HepG2 (cell line): ENCODE measurements around the gene CA10. TPM values are rescaled to one million over a fixed set of nuclear protein-coding genes. Genes with fewer than 3 reads are reported as not detected.

Experiments
- ATAC-seq: fragments of 200-7000 bp; cut with Tn5 transposase; 3 replicates; pipeline ENCODE4 v1.9.1; 2020; ENCODE audit warnings: mild to moderate bottlenecking, moderate library complexity
- BruUV-seq: library from RNA; stranded (reverse); fragments of 400-500 nt; replicated peaks from 2 replicates; lab custom pipeline; 2021; lab: Mats Ljungman, UMichigan
- CTCF ChIA-PET: fragments of 300-600 bp; formaldehyde crosslinking; extraction: SDS; loops from one replicate; lab custom pipeline; 2021; ENCODE audit warnings: low total read pairs, inconsistent platforms, low intra/inter-chr PET ratio; lab: Yijun Ruan, JAX
- POLR2A ChIA-PET: fragments of 350-600 bp; sonication (Branson Sonifier 250); formaldehyde crosslinking; loops from one replicate; lab custom pipeline; 2020; ENCODE audit warnings: antibody characterized with exemption, inconsistent platforms; lab: Yijun Ruan, JAX
- DNase-seq: peaks from one replicate; pipeline ENCODE4 v3.0.0-alpha.2; 2015; ENCODE audit warnings: low spot score
- FAIRE-seq: peaks from 3 replicates; lab custom pipeline; 2011; peaks lifted over from hg19 to GRCh38; lab: Jason Lieb, UNC
- H2AFZ ChIP-seq: one replicate; pipeline ENCODE4 v1.6.1; 2011; ENCODE audit warnings: low read length, inconsistent platforms
- H3K27ac ChIP-seq: fragments of 300-600 bp; 3 replicates; pipeline ENCODE4 v1.8.0; 2011; ENCODE audit warnings: mixed run types, mild to moderate bottlenecking, mixed read lengths, low read length, inconsistent platforms; ENCODE audit not compliant: insufficient read depth; ENCODE audit errors: extremely low read length
- H3K27me3 ChIP-seq, 2 experiments: fragments of 200-600 bp in 1 of 2; 2 replicates in 1 of 2; 3 replicates in 1 of 2; pipeline versions ENCODE4 v1.6.0 to v1.8.0; 2011; ENCODE audit warnings: low read length in 2 of 2, mild to moderate bottlenecking in 2 of 2, moderate library complexity in 2 of 2, inconsistent platforms in 1 of 2; ENCODE audit not compliant: insufficient read depth in 2 of 2, control insufficient read depth in 1 of 2
- H3K36me3 ChIP-seq, 2 experiments: fragments of 200-600 bp in 1 of 2; replicated peaks in 1 of 2; 2 replicates in 1 of 2; 3 replicates in 1 of 2; pipeline versions ENCODE4 v1.5.1 to v1.8.0; 2011; ENCODE audit warnings: low read length in 2 of 2, inconsistent platforms in 1 of 2; ENCODE audit not compliant: insufficient read depth in 2 of 2, control insufficient read depth in 1 of 2
- H3K4me1 ChIP-seq: 2 replicates; pipeline ENCODE4 v1.5.1; 2012; ENCODE audit warnings: low read length, inconsistent platforms; ENCODE audit not compliant: insufficient read depth
- H3K4me2 ChIP-seq: 2 replicates; pipeline ENCODE4 v1.6.0; 2011; ENCODE audit warnings: low read depth, low read length, inconsistent platforms
- H3K4me3 ChIP-seq, 3 experiments: fragments of 200-600 bp in 1 of 3; sonication (generic), shearing (Covaris generic) in 1 of 3; replicated peaks in 1 of 3; 2 replicates each; pipeline ENCODE4 v1.5.1; 2011 to 2016; ENCODE audit warnings: low read length in 3 of 3, inconsistent platforms in 2 of 3, low read depth in 2 of 3, mild to moderate bottlenecking in 2 of 3, control low read depth in 1 of 3, mixed read lengths in 1 of 3; ENCODE audit not compliant: insufficient read depth in 1 of 3
- H3K79me2 ChIP-seq: one replicate; pipeline ENCODE4 v1.6.1; 2011; ENCODE audit warnings: low read length, inconsistent platforms; ENCODE audit not compliant: insufficient read depth
- H3K9ac ChIP-seq: 2 replicates; pipeline ENCODE4 v1.6.0; 2011; ENCODE audit warnings: mild to moderate bottlenecking, low read depth, low read length, inconsistent platforms; ENCODE audit not compliant: insufficient read depth
- H3K9me3 ChIP-seq: 2 replicates; pipeline ENCODE4 v1.5.1; 2012; ENCODE audit warnings: mild to moderate bottlenecking, low read length
- H4K20me1 ChIP-seq: 2 replicates; pipeline ENCODE4 v1.6.0; 2011; ENCODE audit warnings: inconsistent platforms, mild to moderate bottlenecking, low read length, moderate library complexity; ENCODE audit not compliant: insufficient read depth
- CC2D1A ChIP-seq: sonication (generic); formaldehyde crosslinking; IDR thresholded peaks from 2 replicates; pipeline ENCODE4 v1.8.1; 2023; ENCODE audit warnings: mild to moderate bottlenecking, missing genetic modification reagents
- EED ChIP-seq: sonication (generic); formaldehyde crosslinking; IDR thresholded peaks from 2 replicates; pipeline ENCODE4 v1.5.0; 2020; ENCODE audit warnings: mild to moderate bottlenecking, missing genetic modification reagents
- GABPA ChIP-seq, 2 experiments: IDR thresholded peaks; 2 replicates each; pipeline ENCODE4 v1.6.1; 2011 to 2016; ENCODE audit warnings: low read depth in 2 of 2, low read length in 1 of 2, missing biosample characterization in 1 of 2, missing genetic modification characterization in 1 of 2
- HNRNPUL1 ChIP-seq: fragments of 200-400 bp; formaldehyde crosslinking; IDR thresholded peaks from 2 replicates; pipeline ENCODE4 v1.6.1; 2017; ENCODE audit warnings: low read depth, mild to moderate bottlenecking, low read length, moderate library complexity
- MAZ ChIP-seq, 2 experiments: sonication (generic) in 1 of 2; formaldehyde crosslinking in 1 of 2; IDR thresholded peaks; 2 replicates each; pipeline versions ENCODE4 v1.5.0 to v1.6.1; 2012 to 2020; ENCODE audit warnings: low read depth in 2 of 2, mild to moderate bottlenecking in 2 of 2, borderline replicate concordance in 1 of 2, improper control_type of control experiment in 1 of 2, low read length in 1 of 2, missing genetic modification reagents in 1 of 2, moderate library complexity in 1 of 2
- NONO ChIP-seq, 2 experiments: fragments of 450-650 bp in 1 of 2; sonication (generic) in 1 of 2; formaldehyde crosslinking in 1 of 2; IDR thresholded peaks in 1 of 2; conservative IDR thresholded peaks in 1 of 2; 2 replicates each; pipeline versions ENCODE4 v1.6.1 to v1.8.0; 2017 to 2022; ENCODE audit warnings: mild to moderate bottlenecking in 1 of 2, missing genetic modification reagents in 1 of 2, moderate library complexity in 1 of 2
- PHF8 ChIP-seq: sonication (generic); formaldehyde crosslinking; IDR thresholded peaks from 2 replicates; pipeline ENCODE4 v1.5.0; 2020; ENCODE audit warnings: missing genetic modification reagents
- SIN3B ChIP-seq: fragments of 150-350 bp; IDR thresholded peaks from 2 replicates; pipeline ENCODE4 v1.6.1; 2014; ENCODE audit warnings: low read length
- SP2 ChIP-seq: sonication (generic); formaldehyde crosslinking; IDR thresholded peaks from 2 replicates; pipeline ENCODE4 v1.5.1; 2020; ENCODE audit warnings: mild to moderate bottlenecking, missing genetic modification reagents
- STAG1 ChIP-seq: sonication (generic); formaldehyde crosslinking; IDR thresholded peaks from 2 replicates; pipeline ENCODE4 v1.4.0; 2020; ENCODE audit warnings: missing genetic modification reagents
- XRCC5 ChIP-seq: fragments of 200-400 bp; formaldehyde crosslinking; optimal IDR thresholded peaks from 2 replicates; pipeline ENCODE3; 2017; ENCODE audit warnings: mild to moderate bottlenecking, low read length
- ZNF121 ChIP-seq: sonication (generic); formaldehyde crosslinking; IDR thresholded peaks from 2 replicates; pipeline ENCODE4 v1.5.0; 2020; ENCODE audit warnings: mild to moderate bottlenecking, missing genetic modification reagents
- ZNF292 ChIP-seq: sonication (generic); formaldehyde crosslinking; IDR thresholded peaks from 2 replicates; pipeline ENCODE4 v1.8.1; 2022; ENCODE audit warnings: mild to moderate bottlenecking, low read depth, missing genetic modification reagents, borderline replicate concordance
- ZNF547 ChIP-seq: sonication (generic); formaldehyde crosslinking; IDR thresholded peaks from 2 replicates; pipeline ENCODE4 v1.5.1; 2020; ENCODE audit warnings: mild to moderate bottlenecking, missing genetic modification reagents
- ZNF629 ChIP-seq: sonication (generic); formaldehyde crosslinking; conservative IDR thresholded peaks from 2 replicates; pipeline ENCODE4 v1.5.0; 2020; ENCODE audit warnings: missing genetic modification reagents
- WGBS: methylation state at CpG from one replicate; pipeline ENCODE4 v1.1.6; 2017; ENCODE audit warnings: low lambda C conversion rate; 5-methylcytosine and 5-hydroxymethylcytosine counted together
- in situ Hi-C: cut with HindIII; loops from 2 replicates; pipeline ENCODE4 v1.10.0; 2017; ENCODE audit warnings: low pct_unique_long_range_greater_than_20kb; ENCODE audit not compliant: extremely low pct_ligation_motif_present
- intact Hi-C: fragments of 100-400 bp; cut with micrococcal nuclease; formaldehyde crosslinking; loops from one replicate; pipeline ENCODE4 v1.10.0; 2022; ENCODE audit not compliant: unreplicated experiment
- polyA plus RNA-seq, 8 experiments: library from polyadenylated mRNA; depleted of rRNA in 3 of 8; stranded (reverse) in 7 of 8; unstranded in 1 of 8; fragments of >200 nt; fragmentation: Illumina TruSeq in 4 of 8; extraction: Trizol in 4 of 8; gene quantifications; 2 replicates each; pipeline versions ENCODE4 v1.2.1 to v1.2.3, GENCODE V29; 2011 to 2016; ENCODE audit warnings: low read depth in 4 of 8, missing spikeins in 1 of 8, mixed read lengths in 1 of 8; ENCODE audit not compliant: insufficient read depth in 1 of 8
- total RNA-seq, 5 experiments: library from RNA; depleted of rRNA; stranded (reverse); fragments of >200 nt; fragmentation: Illumina TruSeq; extraction: Trizol; gene quantifications; 2 replicates each; pipeline ENCODE4 v1.2.3, GENCODE V29; 2016; ENCODE audit warnings: low read depth in 1 of 5

The CA10 gene
- total and polyA plus RNA-seq, 2 of the 13 experiments (the other 11 are each of a cell fraction or from before 2014, with no cell fraction given) = not detected

- 3% methylated on average over 1 of the region's 1 CpG for WGBS
- no peak for FAIRE-seq
- POLR2A ChIA-PET = no interaction called here
- no peak overlapping the region for H3K9ac ChIP-seq
- no TSS peak for BruUV-seq
- H3K9me3 ChIP-seq = no peaks in the 10 kb centered on the region
- no peak for DNase-seq
- intact Hi-C loops = no loop called here
- H3K4me3 ChIP-seq = no peak overlapping the region
- H3K4me1 ChIP-seq = no peaks in the 10 kb centered on the region
- no peak for ATAC-seq
- H3K27me3 ChIP-seq = no peaks in the 10 kb centered on the region
- H3K27ac ChIP-seq = no peak overlapping the region
- no peak overlapping the region for H3K4me2 ChIP-seq
- H4K20me1 ChIP-seq = no peaks in the 10 kb centered on the region
- in situ Hi-C loops = no loop called here
- H2AFZ ChIP-seq = no peak overlapping the region
- no peaks in the 10 kb centered on the region for H3K36me3 ChIP-seq
- TF ChIP-seq NONO (IDR thresholded peaks at IDR 0.05) (no peak), NONO (CRISPR knock-in tag; conservative IDR thresholded peaks at IDR 0.05) (no peak), STAG1 (CRISPR knock-in tag) (no peak), ZNF292 (CRISPR knock-in tag) (no peak), MAZ (IDR thresholded peaks at IDR 0.05; ENCODE audit: borderline replicate concordance, low read depth, low read length) (no peak), MAZ (CRISPR knock-in tag; IDR thresholded peaks at IDR 0.05; ENCODE audit: low read depth) (no peak), XRCC5 (no peak), ZNF121 (no peak), SP2 (CRISPR knock-in tag) (no peak), ZNF547 (CRISPR knock-in tag) (no peak), GABPA (IDR thresholded peaks at IDR 0.05; ENCODE audit: low read depth, low read length) (no peak), GABPA (CRISPR knock-in tag; IDR thresholded peaks at IDR 0.05; ENCODE audit: low read depth) (no peak), CC2D1A (CRISPR knock-in tag) (no peak), PHF8 (CRISPR knock-in tag) (no peak), SIN3B (no peak), ZNF629 (CRISPR knock-in tag) (no peak), HNRNPUL1 (no peak), EED (no peak)
- CTCF ChIA-PET = no interaction called here
- no peaks in the 10 kb centered on the region for H3K79me2 ChIP-seq
Measured at GRCh38 chr17:51677875-51678274, 480.6 kb downstream of the CA10 start.
